LHCN-M2 (cell line): ENCODE results near the gene BMP7. TPM values are rescaled to one million over a fixed set of nuclear protein-coding genes. Genes with fewer than 3 reads are reported as not detected.

Experiments used
- DNase-seq: peaks from one replicate; pipeline ENCODE4 v3.0.0-alpha.2; 2012; ENCODE audit warnings: low read depth
- total RNA-seq: library from RNA; depleted of rRNA; stranded (reverse); fragments of >200 nt; gene quantifications from 2 replicates; pipeline ENCODE4 v1.2.3, GENCODE V29; 2014

The BMP7 gene
- total RNA-seq, 1 experiment from 2014 or later: not detected

GRCh38 chr20:57231161-57231560 is 35.3 kb downstream of the BMP7 start:
- no peak for DNase-seq

- no peak for DNase-seq
Measured at GRCh38 chr20:57230247-57230646, 36.2 kb downstream of the BMP7 start.

- DNase-seq: no peak
Measured at GRCh38 chr20:57229490-57229889, 37.0 kb downstream of the BMP7 start.

- no peak for DNase-seq
Measured at GRCh38 chr20:57225830-57226229, 40.6 kb downstream of the BMP7 start.

- no peak for DNase-seq
Measured at GRCh38 chr20:57225197-57225733, 41.2 kb downstream of the BMP7 start.

- DNase-seq: no peak
Measured at GRCh38 chr20:57224641-57225138, 41.8 kb downstream of the BMP7 start.

GRCh38 chr20:57223648-57224489 is 42.6 kb downstream of the BMP7 start:
- DNase-seq: no peak

GRCh38 chr20:57222631-57222950 is 43.9 kb downstream of the BMP7 start:
- no peak for DNase-seq

GRCh38 chr20:57221916-57222630 is 44.4 kb downstream of the BMP7 start:
- DNase-seq: no peak

GRCh38 chr20:57220337-57221145 is 45.9 kb downstream of the BMP7 start:
- DNase-seq: no peak

GRCh38 chr20:57219071-57219677 is 47.3 kb downstream of the BMP7 start:
- no peak for DNase-seq

GRCh38 chr20:57218489-57218888 is 48.0 kb downstream of the BMP7 start:
- no peak for DNase-seq

- DNase-seq: no peak
Measured at GRCh38 chr20:57217802-57218201, 48.6 kb downstream of the BMP7 start.

- no peak for DNase-seq
Measured at GRCh38 chr20:57216669-57217068, 49.8 kb downstream of the BMP7 start.

- no peak for DNase-seq
Measured at GRCh38 chr20:57215826-57216471, 50.5 kb downstream of the BMP7 start.

- no peak for DNase-seq
Measured at GRCh38 chr20:57215426-57215825, 51.0 kb downstream of the BMP7 start.

GRCh38 chr20:57214948-57215347 is 51.5 kb downstream of the BMP7 start:
- no peak for DNase-seq

- no peak for DNase-seq
Measured at GRCh38 chr20:57214427-57214826, 52.0 kb downstream of the BMP7 start.

- DNase-seq: no peak
Measured at GRCh38 chr20:57213924-57214323, 52.5 kb downstream of the BMP7 start.

- no peak for DNase-seq
Measured at GRCh38 chr20:57213291-57213690, 53.1 kb downstream of the BMP7 start.
